Activated CD4-positive, CD25-positive, alpha-beta regulatory T cell treated with anti-CD3 and anti-CD28 coated beads, Interleukin-2, amount 50 U/mL, for 24 hours (primary cell): Measurements from ENCODE around the gene RAF1.
"Not testable (repeated sequence)": the region's sequence is repeated elsewhere in the genome, so short reads cannot be mapped to it uniquely, and the experiment has no call there.

ENCODE experiments used
- ATAC-seq, 2 donors: fragments of 150-1000 bp; cut with Tn5 transposase; one replicate each; pipeline ENCODE4 v1.10.0; 2021; ENCODE audit warnings: mild to moderate bottlenecking in 1 of 2, moderate library complexity in 1 of 2

Gene RAF1

GRCh38 chr3:12556690-12557472 lies 107.0 kb downstream of the RAF1 start, which contains the start of gene MKRN2:
Gene MKRN2 (plus strand): TSS chr3:12557087. CDS start chr3:12557151, 64 bp downstream.
- peak; percentile 92 to 93 for ATAC-seq

GRCh38 chr3:12556314-12556689 lies 107.6 kb downstream of the RAF1 start:
- ATAC-seq: no peak

GRCh38 chr3:12553921-12554391 lies 110.0 kb downstream of the RAF1 start:
- no peak for ATAC-seq

- ATAC-seq: no peak
These were observed 113.8 kb downstream of the RAF1 start for GRCh38 chr3:12549971-12550760.

- ATAC-seq: no peak
These were observed 118.5 kb downstream of the RAF1 start, which contains the start of gene MKRN2OS for GRCh38 chr3:12545473-12545791. Gene MKRN2OS (minus strand): TSS chr3:12545499. CDS start chr3:12545464, 35 bp downstream.

GRCh38 chr3:12544652-12545472 lies 119.1 kb downstream of the RAF1 start:
- ATAC-seq: no peak

- ATAC-seq: not testable (repeated sequence)
These were observed 120.4 kb downstream of the RAF1 start for GRCh38 chr3:12543497-12543896.

GRCh38 chr3:12541625-12542024 lies 122.3 kb downstream of the RAF1 start:
- no peak for ATAC-seq

- ATAC-seq: no peak
These were observed 127.5 kb downstream of the RAF1 start for GRCh38 chr3:12536423-12536822.
